Sciatic nerve (tissue), 2 donors: Measurements from ENCODE around the gene HMGB1. TPM values are rescaled to one million over a fixed set of nuclear protein-coding genes. Genes with fewer than 3 reads are reported as not detected.
"Not testable (repeated sequence)": the region's sequence is repeated elsewhere in the genome, so short reads cannot be mapped to it uniquely, and the experiment has no call there.

Experiments used
- ATAC-seq: fragments of 200-7000 bp; cut with Tn5 transposase; one replicate; pipeline ENCODE4 v1.9.1; 2020; ENCODE audit warnings: mild to moderate bottlenecking, moderate library complexity
- DNase-seq: peaks from one replicate; pipeline ENCODE4 v3.0.0-alpha.2; 2020; ENCODE audit warnings: low spot score
- intact Hi-C: fragments of 100-400 bp; cut with DNase I; formaldehyde crosslinking; loops from one replicate; pipeline ENCODE4 v1.14.2; 2022
- total RNA-seq: library from RNA; stranded (reverse); fragmentation: NEBNext Ultra II Directional; extraction: Animal tissue kit (Norgen Biotek cat#: 25700); gene quantifications from one replicate; pipeline ENCODE4 v1.2.1, GENCODE V29; 2021
- donor health status: DM: no; HTN: no; CAD: no.
- donor health status: DM: no; HTN: no; CAD: no.

HMGB1 gene
- total RNA-seq, 1 donor from 2014 or later = 304 TPM

DNA sequence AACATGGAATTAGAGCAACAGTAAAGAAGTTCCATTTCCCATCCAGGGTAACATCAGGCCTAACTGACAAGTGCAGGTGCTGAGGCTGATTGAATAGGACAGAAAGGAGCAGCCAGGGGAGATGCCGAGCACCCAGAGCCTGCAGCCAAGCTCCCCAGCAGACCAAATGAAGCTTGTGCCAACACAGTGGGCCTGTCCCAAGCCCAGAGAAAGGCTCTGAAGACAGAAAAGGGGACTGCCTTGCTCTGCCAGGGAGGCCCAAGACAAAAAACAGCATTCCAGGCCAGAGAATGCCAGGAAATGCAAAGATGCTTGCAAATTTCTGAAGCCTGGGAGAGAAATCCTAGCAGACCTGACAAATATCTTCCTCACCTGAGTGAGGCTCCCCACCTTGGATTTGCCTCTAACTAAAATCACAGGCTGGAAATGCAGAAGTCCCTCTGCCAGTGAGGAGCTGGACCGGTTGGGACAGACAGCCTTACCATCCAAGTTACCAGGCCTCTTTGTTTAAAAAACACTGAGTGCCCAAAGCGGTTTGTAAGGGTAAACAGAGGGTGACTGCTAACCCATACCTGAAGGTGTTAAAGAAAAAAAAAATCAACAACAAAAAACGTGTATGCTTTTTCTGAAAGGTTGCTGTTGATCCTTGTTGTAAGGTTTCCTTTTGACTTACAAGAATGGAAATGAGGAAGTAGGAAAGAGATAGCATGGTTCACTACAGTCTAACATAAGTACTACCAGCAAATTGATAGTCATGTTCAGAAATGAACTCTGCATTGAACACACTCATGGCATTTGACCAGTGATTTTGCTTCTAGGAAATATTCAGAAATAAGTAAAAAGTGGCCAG lies 11.8 kb upstream of the HMGB1 start:
- ATAC-seq = no peak
- no peak for DNase-seq
- intact Hi-C loops = no loop called here

DNA sequence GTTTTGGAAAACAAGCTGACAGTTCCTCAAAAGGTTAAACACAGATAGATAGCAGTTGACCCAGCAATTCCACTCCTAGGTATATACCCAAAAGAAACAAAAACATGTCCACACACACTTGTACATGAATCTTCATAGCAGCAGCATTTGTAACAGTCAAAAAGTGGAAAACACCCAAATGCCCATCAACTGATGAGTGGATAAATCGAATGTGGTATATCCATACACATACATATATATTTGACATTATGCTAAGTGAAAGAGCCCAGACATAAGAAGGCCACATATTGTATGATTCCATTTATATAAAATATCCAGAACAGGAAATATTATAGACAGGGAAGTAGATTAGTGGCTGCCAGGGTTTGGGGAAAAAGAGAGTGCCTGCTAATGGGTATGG lies 7.9 kb upstream of the HMGB1 start:
- DNase-seq = no peak
- intact Hi-C loops = no loop called here
- no peak for ATAC-seq

DNA sequence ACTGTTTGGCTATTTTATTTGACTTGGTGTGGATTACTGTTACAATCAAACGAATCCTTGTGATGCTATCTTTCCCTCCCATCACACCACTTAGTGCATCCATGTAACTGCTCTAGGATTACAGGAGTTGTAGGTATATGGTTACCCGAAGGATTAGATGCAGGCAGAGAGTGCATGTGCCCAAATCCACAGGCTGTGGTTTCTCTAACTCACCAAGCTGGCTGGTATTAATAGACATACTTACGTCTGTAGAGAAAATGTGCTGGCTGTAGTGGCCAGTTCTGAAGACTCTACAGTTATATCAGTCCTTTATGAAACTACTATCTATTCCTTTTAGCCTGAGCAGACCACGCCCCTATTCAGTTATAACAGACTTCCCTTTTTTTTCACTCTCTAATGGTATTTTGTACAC lies 1.1 kb upstream of the HMGB1 start:
- intact Hi-C loops = loop anchor here (10.0 kb wide), 1 partner anchor 148 kb away; the partner anchor contains the start of gene USPL1
- no peak for ATAC-seq
- DNase-seq = no peak

DNA sequence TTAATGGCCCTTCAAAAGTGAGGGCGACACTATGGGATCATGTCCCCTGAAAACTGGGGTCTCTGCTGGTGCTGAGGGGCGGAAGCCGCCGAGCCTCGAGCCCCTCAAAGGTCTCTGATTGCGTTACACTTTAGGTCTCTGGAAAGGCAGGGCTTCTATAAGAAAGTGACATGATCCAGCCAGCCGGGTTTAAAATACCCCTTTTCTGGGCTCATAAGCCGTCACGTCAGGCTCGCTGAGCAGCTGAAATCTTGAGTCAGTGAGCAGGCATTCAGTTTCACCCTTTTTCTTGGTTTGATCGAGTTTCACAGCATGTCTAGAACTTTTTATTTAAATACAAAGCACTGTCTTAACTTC lies 600 bp upstream of the HMGB1 start:
- no peak for ATAC-seq
- intact Hi-C loops = loop anchor here (10.0 kb wide), 1 partner anchor 148 kb away; the partner anchor contains the start of gene USPL1

DNA sequence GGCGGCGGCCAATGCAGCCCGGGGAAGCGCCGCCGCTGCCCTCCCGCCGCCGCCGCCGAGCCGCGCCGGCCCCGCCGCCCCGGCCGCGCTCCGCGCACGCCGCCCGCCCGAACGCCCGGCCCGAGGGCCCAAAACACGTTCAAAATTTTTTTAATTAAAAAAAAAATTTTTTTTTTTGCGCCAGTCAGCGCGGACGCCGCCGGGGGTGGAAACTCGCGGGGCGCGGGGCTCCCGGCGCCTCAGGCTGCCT lies 468 bp downstream of the HMGB1 start:
- DNase-seq (no peak), ATAC-seq (no peak)
- intact Hi-C loops = loop anchor here (10.0 kb wide), 1 partner anchor 150 kb away; the partner anchor contains the start of gene USPL1

More for the DNA sequence above, 600 bp upstream of the HMGB1 start:
- no peak for DNase-seq

DNA sequence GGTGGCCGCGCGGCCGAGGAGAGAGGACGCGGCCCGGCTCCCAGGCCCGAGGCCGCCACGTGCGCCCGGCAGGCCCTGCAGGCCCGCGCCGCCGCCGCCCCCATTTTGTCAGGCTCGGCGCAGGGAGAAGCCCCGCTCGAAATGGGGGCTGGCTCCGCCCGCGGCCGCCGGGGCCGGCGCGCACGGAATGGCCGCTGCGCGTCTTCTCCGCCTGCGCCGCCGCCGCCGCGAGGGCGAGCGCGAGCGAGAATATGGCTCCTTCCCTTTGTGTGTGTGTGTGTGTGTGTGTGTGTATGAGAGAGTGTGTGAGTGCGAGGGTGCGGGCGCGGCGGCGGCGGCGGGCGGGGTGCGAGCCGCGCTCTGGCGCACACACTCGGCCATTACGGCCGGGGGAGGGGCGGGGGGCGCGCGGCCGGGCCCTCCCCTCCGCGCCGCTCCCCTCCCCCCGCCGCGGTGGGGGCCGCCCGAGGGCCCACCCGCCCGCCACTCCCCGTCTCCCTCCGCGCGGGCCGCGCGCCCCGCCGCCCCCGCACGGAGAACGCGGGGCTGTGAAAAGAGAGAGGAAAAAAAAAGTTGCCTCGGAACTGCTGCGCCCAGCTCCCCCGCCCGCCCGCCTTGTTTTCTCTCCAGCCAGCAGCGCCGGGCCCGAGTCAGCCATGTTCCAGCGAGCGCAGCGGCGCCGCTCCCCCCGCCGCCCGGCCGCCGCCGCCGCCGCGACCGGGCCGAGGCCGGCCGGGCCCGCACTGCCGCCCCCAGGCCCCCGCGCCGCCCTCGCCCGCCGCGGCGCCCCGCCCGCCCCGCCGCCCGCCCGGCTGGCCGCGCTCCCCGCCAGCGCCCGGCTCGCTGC lies 1.0 kb downstream of the HMGB1 start:
- ATAC-seq (peak; percentile 77), DNase-seq (peak; percentile 88)
- intact Hi-C loops = loop anchor here (10.0 kb wide), 1 partner anchor 150 kb away; the partner anchor contains the start of gene USPL1

DNA sequence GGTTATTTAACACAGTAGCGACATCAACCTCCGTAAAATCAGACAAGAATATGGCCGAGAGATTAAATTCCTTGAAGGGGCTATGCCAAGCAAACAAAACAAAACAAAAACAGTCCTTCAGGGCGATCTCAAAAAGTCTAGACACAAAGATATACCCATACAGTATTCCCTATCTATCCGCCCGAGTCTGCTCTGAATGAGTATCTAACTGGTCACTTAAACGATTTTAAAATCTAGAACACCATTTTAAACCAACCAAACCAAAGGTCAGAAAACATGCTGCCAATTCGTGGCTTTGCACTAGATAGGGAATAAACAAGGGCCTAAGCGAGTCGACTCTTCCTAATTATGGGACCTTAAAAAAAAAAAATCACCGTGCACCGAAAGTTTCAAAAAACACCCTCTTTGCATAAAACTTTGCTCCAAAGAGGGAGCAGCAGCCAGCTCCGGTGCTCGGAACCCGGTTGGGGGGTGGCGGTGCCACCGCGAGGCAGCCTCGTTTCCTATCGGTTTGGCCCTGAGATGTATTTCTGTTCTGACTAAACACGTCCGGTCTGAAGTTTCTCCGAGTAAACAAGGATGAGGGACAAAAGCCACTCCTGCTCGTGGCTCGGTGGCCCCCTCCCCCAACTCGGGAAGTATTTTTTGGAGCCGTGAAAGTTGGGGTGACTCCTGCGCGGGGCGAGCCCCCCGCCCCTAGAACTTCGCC lies 1.8 kb downstream of the HMGB1 start:
- ATAC-seq (peak; percentile 3), DNase-seq (peak; percentile 76)
- intact Hi-C loops = loop anchor here (10.0 kb wide), 1 partner anchor 151 kb away; the partner anchor contains the start of gene USPL1

DNA sequence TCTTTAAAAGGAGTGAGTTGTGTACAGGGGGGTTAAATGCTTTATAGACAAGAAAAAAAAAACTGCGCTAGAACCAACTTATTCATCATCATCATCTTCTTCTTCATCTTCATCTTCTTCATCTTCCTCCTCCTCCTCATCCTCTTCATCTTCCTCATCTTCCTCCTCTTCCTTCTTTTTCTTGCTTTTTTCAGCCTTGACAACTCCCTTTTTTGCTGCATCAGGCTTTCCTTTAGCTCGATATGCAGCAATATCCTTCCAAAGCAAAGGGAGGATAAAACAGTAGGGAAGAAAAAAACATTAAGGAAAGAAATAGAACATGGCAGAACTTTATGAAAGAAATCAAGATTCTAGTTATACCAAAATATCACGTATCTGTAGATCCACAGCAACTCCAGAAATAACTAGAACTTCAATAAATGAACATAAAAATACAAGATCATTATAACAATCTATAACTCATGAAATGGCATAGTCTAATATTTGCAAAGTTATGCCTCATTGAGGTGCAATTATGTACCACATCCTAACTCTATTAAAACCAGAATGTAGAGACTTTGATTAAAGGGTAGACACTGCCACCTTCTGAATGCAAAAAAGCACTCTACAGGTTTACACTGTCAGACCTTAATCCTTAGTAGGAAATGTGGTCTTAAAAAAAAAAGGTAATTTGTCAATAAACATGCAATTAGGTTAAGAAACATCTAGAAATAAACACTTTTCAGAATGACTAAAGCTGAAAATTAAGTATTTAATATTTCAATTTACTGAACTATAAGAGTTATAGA lies 4.3 kb downstream of the HMGB1 start:
- intact Hi-C loops = loop anchor here (10.0 kb wide), 1 partner anchor 153 kb away; the partner anchor contains the start of gene USPL1
- ATAC-seq = peak; percentile 40

DNA sequence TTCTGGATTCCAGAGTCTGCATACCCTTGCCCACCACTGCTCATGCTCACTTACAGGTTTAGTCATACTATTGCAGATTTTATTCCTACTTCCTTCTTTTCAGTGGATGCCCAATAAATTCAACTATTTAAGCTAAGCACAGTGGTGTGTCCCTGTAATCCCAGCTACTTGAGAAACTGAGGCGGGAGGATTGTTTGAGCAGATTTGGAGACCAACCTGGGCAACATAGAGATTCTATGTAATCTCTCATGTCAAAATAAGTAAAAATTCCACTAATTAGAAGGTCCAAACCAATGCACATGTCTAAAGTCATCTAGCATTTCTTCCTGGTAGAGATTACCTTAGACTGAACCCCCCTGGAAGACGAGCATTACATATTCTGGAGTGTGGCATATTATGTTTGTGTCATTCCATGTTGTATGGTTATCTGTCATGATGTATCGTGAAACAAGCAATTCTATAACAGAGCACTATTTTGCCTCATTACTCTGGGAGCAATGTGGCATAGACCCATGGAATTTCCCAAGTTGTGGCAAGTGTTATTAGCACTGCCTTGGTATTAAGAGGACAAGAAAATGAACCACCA lies 8.3 kb downstream of the HMGB1 start:
- DNase-seq = no peak
- ATAC-seq = no peak
- intact Hi-C loops = no loop called here

More for the DNA sequence above, 4.3 kb downstream of the HMGB1 start:
- not testable (repeated sequence) for DNase-seq

DNA sequence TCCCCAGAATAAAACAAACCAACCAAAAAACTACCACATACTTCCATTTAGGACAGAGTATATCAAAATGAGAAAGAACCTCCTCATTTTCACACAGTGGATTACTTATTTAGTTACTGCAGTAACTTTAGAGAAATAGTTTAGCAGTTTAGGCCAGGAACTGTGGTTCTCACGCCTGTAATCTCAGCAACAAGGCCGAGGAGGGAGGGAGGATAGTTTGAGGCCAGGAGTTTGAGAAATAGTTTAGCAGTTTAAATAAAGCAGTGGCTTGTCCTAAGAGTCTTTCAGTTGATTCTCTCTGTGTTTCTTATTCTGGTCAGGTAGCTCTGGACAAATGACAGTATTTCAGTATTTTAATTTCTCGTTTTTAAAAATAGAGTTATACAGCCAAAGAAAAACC lies 9.4 kb downstream of the HMGB1 start:
- ATAC-seq (peak; percentile 34), DNase-seq (no peak)
- intact Hi-C loops = no loop called here

DNA sequence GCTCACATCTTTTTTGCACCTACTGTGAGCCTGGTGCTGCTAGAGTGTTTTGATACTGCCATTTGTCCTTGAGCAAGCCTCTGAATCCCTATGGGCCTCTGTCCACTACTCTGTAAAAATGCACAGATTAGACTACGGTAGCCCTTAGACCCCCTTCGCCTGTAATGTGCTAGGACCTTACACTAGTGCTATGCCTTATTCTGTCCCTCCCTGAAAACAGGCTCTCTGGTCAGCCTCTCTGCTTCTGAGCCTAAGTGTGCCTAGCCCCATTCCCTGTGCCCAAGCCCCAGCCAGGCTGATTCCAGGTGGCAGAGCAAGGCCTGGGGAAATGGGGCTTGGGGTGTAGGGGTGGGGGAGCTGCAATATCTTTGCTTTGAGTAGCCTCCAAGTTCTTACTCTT lies 10.7 kb downstream of the HMGB1 start:
- intact Hi-C loops = no loop called here
- DNase-seq = no peak
- no peak for ATAC-seq

DNA sequence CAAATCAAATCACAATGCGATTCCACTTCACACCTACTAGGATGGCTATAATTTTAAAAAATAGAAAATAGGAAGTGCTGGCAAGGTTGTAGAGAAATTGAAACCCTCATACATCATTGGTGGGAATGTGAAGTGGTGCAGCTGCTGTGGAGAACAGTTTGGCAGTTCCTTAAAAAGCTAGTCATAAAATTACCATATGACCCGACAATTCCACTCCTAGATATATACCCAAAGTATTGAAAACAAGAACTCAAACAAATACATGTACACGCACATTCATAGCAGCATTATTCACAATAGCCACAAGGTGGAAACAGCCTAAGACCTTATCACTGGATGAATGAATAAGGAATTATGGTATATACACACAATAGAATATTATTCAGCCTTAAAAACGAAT lies 12.0 kb downstream of the HMGB1 start:
- DNase-seq (no peak), ATAC-seq (no peak)
- intact Hi-C loops = no loop called here

DNA sequence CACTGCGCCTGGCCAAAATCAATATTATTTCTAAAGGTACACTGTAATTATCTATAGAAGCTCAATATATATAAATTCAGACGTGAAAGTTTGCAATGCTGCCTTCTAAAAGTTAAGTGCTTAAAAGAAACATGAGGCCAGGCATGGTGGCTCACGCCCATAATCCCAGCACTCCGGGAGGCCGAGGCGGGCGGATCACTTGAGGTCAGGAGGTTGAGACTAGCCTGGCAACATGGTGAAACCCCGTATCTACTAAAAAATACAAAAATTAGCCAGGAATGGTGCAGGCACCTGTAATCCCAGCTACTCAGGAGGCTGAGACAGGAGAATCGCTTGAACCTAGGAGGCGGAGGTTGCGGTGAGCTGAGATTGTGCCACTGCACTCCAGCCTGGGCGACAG lies 14.3 kb downstream of the HMGB1 start:
- DNase-seq, intact Hi-C loops, ATAC-seq: not testable (repeated sequence)

DNA sequence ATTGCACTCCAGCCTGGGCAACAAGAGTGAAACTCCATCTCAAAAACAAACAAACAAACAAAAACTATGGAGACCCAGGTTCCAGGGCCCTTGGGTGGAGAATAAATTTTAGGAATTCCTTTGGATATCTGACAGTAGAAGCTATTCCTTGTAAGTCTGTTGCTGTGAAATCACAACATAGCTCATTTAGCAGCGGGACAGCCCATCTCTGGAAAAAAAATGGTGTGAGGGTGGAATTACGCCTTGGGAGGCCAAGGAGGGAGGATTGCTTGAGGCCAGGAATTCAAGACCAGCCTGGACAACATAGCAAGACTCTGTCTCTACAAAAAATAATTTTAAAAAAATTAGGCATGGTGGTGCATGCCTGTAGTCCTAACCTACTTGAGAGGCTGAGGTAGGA lies 15.7 kb downstream of the HMGB1 start:
- DNase-seq = no peak
- intact Hi-C loops = no loop called here
- ATAC-seq = no peak

DNA sequence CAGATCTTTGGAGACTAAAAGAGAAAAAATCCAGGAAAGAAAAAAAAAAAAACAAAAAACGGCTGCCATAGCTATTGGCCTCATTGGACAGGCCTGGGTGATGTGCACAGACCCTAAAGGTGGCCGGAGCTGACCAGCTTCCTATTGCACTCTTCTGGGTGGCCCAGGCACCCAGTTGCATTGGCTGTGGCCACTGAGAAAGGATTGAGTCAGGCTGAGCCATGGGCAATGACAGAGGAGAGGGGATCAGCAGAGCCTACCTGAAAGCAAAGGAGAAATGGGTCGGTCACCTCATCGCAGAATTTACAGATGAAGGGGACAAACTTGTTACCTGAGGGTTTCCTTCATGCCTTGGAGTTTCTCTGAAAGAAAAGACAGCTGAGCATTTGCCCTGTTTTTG lies 17.3 kb downstream of the HMGB1 start:
- no peak for DNase-seq
- intact Hi-C loops = no loop called here
- ATAC-seq = no peak

DNA sequence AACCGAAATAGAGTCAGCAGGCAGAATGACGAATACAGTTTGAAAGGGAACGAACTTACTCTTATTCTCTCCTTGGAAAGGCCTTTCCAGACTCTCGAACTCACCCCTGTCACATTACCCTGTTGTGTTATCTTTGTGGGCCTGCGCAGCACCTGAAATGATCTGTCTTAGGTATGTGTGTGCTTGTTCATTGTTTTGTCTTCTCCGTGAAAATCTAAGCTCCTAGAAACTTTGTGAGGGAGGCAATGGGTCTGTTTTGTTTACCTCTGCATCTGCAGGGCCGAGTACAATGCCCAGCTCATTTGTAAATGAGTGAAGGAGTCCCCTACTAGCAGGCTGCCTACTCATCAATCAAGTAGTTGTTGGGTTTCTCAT lies 19.6 kb downstream of the HMGB1 start:
- intact Hi-C loops = no loop called here
- no peak for ATAC-seq
- DNase-seq = no peak

DNA sequence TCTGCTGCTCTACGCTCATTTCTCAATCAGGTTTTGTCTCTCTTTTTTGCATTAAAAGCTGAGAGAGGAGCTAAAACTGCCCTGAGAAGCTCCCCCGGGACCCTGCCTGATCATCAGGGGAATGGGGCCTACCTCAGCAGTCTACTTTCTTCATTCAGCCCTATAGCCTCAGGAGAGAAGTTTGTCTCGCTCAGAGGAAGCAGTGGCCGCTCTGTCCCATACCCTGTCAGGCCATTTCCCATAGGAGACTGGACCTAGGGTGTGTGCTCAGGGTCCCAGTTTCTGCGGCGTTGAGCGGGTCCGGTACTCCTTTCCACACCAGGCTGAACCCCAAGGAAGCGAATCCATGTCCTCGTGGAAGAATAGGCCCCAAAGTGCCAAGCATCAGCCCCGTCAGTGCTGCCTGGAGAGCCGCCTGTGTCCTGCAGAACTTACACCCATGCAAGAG lies 21.8 kb downstream of the HMGB1 start:
- DNase-seq (no peak), ATAC-seq (no peak)
- intact Hi-C loops = no loop called here

DNA sequence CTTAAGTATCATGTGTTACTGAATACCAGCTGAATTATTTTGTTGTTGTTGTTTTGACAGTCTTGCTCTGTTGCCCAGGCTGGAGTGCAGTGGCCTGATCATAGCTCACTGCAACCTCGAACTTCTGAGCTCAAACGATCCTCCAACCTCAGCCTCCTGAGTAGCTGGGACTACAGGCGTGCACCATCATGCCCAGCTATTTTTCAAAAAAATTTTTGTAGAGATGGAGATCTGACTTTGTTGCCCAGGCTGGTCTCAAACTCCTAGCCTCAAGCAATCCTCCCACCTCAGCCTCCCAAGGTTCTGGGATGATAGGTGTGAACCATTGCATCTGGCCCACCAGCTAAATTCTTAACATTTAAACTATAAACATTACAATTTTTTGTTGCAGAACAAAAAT lies 22.2 kb downstream of the HMGB1 start:
- ATAC-seq, DNase-seq, intact Hi-C loops: not testable (repeated sequence)
